ENCODE measurements around the gene FLOT1.
A peak's percentile ranks its signal among the peaks of the same experiment; 100 is the strongest.
"Not testable (repeated sequence)": the region's sequence is repeated elsewhere in the genome, so short reads cannot be mapped to it uniquely, and the experiment has no call there.

The FLOT1 gene

DNA sequence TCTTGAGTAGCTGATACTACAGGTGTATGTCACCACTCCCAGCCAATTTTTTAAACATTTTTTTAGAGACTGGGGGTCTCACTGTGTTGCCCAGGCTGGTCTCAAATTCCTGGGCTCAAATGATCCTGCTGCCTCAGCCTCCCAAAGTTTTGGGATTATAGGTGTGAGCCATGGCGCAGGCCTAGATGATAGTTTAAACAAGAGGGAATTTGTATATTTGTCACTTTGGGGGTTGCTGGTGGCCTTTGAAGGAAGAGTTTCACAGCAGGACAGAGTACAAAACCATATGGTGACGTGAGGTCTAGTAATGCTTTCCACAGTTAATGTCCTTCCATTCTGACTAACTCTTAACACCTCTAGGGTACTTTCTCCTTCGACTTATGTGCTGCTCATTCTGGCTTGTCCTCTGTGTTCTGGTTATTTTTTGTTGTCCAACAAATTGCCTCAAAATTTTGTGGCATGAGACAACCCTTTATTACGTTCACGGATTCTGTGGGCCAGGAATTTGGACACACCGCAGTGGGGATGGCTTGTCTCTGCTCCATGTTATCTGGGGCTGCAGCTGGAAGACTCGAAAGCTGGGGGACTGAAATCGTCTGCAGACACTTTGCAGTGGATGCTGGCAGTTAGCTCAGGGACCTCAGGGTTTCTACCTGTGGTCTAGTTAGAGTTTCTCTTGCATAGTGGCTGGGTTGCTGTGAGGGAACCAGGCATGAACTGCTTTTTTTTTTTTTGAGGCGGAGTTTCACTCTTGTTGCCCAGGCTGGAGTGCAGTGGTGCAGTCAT is 24.9 kb upstream of the FLOT1 start:
- no peak for FAIRE-seq

DNA sequence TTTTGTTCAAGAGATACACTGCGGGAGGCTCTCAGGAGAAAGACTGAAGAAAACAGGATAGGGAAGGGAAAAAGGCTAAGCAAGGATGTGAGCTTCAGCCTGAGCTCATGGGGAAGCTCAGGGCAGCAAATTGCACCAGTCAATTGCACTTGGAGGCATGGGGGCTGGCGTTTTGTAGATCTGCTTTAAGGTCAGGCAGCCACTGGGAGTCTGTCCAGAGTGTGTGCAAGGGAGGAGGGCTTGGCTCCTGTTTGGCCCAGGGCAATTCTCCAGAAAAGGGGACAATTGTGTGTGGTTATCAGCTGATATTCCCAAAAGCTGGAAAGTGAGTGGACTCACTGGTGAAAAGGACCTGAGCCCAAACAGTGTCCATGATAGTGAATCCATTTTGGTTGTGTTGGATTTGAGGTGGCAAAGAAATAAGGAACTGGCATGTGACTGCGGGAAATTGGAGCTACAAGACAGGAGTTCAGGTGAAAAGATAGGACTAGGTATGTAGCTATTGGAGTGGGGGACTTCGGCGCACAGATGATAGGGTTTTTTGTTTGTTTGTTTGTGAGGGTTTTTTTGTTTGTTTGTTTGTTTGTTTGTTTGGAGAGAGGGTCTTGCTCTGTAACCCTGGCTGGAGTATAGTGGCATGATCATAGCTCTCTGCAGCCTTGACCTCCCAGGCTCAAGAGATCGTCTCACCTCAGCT is 24.1 kb upstream of the FLOT1 start:
- FAIRE-seq, result no peak

DNA sequence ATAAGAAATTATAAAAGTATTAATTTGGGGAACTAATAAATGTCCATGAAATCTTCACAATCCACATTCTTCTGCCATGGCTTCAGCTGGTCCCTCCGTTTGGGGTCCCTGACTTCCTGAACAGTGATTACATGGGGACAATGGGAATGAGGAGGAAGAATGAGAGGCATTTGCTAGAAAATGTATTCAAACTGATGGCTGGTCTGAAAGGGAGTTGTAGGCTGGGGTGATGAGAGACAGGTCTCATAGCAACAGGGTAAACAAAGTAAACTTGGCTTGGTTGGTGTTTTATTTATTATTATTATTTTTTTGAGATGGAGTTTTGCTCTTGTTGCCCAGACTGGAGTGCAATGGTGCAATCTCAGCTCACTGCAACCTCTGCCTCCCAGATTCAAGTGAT is 23.0 kb upstream of the FLOT1 start:
- not testable (repeated sequence) for FAIRE-seq

DNA sequence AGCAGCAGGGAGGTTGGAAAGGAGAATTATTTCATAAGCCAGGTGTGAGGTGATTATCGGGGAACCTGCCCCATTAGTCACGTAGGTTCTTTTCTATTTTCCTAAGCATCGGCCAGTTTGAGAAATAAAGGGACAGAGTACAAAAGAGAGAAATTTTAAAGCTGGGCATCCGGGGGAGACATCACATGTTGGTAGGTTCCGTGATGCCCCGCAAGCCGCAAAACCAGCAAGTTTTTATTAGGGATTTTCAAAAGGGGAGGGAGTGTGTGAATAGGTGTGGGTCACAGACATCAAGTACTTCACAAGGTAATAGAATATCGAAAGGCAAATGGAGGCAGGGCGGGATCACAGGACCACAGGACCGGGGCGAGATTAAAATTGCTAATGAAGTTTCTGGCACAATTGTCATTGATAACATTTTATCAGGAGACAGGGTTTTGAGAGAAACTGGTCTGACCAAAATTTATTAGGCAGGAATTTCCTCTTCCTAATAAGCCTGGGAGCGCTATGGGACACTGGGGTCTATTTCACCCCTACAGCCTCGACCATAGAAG is 22.1 kb upstream of the FLOT1 start:
- not testable (repeated sequence) for FAIRE-seq

DNA sequence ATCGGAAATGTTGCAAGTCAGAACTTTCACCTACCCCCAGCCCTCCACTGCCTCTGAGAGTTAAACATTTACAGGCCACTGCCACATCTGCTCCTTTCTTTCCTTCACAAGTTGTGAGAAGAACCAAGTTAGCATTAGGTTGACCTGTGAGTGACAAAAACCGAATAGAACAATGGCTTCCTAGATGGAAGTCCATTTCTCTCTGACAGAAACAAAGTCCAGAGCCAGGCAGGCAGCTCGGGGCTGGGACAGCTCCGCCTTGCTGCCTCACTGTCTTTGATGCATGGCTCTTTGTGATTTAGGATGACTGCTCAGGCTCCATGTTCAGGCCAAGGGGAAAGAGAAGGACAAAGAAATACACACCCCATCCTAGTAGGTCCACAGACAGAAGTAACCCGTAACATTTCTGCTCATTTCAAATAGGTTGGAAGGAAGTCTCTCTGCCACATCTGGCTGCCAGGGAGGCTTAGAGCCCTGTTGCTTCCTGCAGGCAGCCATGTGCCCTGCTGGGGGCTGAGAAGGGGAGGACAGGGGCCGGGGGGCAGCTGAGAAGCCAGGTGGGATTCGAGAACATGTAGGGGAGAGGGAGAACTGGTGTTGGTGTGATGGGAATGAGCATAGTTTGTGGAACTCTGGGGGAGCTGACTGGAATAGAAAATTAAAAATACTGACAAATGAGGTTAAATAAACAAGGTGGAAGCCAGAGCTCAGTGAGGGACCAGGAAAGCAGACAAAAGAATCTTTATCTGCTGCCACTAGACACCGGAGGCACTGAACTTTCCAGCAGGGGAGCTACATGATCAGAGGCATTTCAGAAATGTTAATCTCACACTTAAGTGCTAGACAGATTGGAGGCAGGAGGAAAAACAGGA is 21.4 kb upstream of the FLOT1 start:
- no peak for FAIRE-seq

DNA sequence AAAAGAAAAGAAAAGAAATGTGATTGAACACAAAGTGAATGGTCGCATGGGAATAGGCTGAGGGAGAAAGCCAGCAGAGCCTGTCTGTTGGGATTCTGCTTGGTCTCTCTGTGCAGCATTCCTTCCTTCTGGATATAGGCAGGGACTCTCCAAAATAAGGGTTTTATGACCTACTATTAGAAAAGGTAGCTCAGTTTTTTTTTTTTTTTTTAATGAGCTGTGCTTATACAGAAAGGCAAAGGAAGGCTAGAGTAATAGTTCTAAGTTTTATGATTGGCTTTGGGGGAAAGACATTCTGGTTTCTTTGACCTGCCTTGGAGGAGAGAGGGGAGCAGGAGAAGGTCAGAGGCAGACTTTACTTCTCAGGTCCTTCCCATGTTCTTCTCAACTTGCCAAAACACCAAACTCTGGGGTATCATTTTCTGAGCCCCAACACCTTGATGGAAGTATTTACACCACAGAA is 20.7 kb upstream of the FLOT1 start:
- no peak for FAIRE-seq

DNA sequence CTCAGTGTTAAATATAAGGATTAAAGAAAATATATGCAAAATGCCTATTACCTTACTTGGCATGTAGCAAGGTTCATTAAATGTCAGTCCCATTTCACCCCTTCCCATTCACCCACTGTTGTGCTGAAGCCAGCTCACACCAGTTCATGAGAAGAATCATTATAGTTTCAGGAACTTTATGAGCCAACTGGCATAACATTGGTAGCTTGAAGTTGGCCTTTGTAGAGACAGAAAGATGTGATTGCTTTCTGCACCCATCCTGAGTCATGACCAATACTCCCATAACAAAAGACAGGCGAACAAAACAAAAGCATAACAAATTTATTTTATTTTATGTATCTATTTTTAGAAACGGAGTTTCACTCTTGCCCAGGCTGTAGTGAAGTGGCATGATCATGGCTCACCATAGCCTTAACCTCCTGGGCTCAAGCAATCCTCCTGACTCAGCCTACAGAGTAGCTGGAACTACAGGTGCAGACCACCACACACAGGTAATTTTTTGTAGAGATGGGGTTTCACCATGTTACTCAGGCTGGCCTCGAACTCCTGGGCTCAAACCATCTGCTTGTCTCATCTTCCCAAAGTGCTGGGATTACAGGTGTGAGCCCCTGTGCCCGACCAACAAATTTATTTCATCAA is 19.4 kb upstream of the FLOT1 start:
- no peak for FAIRE-seq

DNA sequence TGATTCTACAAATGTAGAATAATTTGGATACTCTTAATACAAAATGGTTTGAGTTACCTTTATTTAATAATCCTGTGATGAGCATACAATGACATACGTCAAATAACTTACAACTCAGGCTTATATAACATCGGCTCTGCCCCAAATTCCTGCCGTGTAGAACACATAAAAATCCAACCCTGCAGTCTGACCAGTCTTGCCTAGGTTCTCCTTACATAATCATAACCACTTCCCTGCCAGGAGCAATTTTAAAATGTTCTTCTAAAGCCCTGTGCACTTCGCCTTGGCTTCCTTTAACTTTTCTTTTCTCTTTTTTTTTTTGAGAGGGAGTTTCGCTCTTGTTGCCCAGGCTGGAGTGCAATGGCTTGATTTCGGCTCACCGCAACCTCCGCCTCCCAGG is 18.1 kb upstream of the FLOT1 start:
- no peak for FAIRE-seq

DNA sequence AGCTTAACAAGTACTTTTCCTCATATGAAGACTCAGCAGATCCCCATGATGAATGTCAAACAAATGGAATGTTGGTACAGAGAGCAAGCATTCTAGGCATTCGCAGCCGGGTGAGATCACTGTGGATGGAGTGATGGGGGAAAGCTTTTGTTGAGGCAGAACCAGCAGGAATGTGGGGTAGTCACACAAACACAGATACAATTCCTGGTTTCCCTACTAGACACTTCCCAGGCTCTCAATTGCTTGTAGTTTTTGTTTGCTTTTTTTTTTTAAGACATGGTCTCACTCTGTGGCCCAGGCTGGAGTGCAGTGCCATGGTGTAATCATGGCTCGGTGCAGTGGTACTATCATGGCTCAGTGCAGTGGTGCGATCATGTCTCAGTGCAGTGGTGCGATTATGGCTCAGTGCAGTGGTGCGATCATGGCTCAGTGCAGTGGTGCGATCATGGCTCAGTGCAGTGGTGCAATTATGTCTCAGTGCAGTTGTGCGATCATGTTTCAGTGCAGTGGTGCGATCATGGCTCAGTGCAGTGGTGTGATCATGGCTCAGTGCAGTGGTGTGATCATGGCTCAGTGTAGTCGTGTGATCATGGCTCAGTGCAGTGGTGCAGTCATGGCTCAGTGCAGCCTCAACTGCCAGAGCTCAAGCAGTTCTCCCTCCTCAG is 17.2 kb upstream of the FLOT1 start:
- no peak for FAIRE-seq

DNA sequence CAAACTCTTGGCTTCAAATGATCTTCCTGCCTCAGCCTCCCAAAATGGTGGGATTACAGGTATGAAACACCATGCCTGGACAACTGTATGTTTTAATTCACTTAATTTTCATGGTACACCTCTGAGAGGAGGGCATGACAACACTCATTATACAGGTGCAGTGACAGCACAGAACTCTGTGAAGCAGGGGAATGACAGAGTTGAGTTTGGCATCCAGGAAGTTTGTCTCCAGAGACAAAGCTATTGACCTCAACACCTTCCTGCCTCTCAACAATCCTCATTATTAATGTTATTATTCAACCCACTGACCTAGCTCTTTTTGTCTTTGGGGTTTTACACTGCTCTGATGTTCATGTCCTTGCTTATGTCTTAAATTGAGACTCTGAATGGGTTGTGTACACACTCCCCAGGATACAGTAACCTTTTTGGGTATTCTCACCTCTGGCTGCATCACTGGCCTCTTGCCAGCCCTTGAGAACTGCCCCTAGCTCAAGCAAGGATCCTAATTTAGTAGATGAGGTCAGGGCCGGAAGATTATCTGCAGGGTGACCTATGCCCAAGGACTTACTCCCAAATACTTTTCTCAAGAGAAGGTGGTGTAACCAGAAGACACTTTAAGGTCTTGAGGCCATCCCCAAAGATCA is 14.9 kb upstream of the FLOT1 start:
- no peak for FAIRE-seq

DNA sequence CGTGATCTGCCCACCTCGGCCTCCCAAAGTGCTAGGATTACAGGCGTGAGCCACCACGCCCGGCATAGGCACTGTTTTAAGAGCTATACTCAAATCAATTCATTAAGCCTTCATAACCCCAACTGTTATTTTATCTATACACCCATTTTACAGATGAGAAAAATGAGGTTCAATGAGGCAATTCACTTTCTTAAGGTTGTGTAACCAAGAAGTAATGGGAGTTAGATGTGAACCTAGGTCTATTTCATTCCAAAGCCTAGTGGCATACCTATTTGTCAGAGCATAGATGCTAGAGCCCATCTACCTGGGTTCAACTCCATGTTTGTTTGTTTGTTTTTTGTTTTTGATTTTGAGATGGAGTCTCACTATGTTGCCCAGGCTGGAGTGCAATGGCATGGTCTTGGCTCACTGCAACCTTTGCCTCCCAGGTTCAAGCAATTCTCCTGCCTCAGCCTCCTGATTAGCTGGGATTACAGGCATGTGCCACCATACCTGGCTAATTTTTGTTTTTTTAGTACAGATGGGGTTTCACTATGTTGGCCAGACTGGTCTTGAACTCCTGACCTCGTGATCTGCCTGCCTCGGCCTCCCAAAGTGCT is 14.0 kb upstream of the FLOT1 start:
- FAIRE-seq, result not testable (repeated sequence)

DNA sequence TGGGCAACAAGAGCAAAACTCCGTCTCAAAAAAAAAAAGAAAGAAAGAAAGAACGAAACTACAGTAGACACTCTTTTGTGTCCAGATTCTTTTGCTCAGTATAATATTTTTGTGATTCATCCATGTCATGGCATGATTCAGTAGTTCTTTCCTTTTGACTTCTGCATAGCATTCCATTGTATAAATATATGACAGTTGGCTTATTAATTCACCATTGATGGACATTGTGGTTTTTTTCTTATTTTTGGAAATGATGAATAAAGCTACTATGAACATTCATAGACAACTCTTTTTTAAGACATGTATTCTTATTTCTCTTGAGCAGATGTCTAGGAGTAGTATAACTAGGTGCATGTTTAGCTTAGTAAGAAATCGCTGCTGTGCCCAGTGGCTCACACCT is 12.1 kb upstream of the FLOT1 start:
- no peak for FAIRE-seq

DNA sequence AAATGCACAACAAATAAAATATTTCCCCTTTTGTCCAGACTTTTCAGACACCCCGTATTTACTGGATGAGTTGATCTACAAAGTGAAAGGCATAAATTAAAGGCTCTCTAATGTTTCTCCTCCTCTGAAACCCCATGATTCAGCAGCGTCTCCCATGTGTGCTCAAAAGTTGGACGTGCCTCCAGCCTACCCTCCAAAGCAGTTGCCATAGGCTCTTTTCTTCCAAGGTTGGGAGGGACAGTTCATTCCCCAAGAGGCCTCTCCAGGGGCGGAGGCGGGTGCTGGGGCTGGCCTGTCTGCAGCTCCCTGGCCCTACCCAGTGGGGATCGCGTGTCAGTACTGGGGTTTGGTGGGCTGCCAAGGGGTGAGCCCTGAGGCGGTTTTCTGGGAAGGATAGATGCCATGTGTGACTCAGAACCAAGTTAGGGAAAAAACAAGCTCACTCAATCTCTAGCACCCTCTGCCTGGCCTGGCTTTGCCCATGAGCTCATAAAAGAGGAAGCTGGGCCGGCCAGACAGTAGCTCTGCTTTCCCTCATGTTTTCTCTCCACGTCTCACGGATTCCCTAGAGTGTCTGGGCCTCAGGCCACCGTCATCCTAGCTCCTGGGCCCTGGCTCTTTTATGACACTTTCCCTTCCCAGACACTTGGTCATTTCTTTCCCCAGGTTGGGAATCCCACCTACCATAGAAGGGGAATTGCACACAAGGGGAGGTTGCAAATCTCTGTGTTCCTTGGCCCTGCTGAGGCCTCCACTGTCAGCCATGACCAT is 9.9 kb upstream of the FLOT1 start:
- FAIRE-seq, result no peak

DNA sequence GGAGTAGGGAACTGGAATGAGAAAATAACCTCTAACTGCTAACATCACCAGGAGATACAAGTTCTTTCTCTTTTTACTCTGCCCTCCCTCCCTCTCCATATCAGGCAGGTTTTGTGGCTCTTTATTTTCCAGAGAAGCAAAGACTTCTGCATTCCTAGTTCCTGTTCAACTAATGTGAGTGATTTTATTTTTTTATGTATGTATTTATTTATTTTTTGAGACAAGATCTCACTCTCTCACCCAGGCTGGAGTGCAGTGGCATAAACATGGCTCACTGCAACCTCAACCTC is 7.8 kb upstream of the FLOT1 start:
- no peak for FAIRE-seq

DNA sequence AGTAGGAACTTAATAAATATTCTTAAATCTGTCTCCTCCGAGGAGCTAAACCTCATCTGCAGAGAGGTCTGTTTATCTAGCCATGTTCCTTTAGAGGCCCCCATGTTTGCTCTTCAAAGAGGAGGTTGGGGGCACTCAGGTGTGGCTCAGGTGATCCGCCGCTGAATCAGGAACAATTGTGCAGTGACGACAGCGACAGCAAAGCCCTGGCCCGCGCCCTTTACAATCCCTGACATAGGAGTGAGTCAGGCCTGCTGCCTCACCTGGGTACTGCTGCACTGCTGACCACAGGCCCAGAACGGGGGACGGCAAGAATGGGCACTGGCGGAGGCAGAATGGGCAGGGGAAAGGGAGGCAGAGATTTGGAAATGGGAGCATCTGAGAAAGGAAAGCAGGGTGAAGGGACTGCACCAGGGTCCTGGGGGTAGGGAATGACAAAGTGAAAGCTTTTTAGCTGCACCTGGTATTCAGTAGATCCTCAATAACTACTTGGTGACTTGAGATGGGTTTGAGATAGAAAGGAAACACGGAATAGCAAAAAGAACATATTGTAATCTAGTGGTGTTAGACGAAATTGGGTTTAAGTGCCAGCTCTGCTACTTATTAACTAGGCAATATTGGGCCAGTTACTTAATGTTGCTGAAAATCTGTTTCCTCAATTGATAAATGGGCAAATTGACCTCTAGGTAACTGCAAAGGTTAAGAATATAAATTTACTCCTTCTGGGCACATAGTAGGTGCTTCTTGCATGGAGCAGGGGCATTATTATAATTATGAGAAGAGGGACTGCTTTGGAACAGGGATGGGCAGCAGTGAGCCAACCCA is 7.3 kb upstream of the FLOT1 start:
- FAIRE-seq, result peak; percentile 45

DNA sequence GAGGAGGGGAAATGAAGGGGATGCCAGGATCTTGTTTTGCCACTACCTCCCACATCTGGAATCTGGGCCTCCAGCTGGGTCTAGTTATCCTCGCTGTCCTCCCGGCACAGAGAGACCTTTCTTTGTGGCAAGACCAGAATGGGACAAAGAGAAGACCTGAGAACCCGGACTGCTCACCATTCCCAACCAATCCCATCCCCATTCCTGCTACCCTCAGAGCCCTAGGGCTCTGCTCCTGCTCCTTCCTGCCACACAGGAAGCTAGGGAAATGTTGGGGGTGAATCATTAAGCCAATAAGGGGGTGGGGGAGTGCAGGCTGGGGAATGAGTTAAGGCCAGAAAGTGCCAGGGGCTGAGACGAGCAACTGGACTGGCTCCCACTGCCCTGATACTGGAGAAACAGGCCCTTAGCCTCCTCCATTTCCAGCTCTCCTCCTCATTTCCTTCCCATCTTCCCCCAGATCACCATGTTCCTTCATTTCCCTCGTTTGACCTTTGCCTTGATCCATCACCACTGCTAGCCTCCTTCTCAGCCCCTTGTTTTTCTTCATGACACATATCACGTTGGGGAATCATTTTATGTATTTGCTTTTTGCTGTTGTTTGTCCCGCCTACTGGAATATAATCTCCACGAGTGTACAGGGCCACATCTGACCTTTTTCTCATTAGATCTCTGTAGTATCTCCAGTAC is 6.5 kb upstream of the FLOT1 start:
- FAIRE-seq, result no peak

DNA sequence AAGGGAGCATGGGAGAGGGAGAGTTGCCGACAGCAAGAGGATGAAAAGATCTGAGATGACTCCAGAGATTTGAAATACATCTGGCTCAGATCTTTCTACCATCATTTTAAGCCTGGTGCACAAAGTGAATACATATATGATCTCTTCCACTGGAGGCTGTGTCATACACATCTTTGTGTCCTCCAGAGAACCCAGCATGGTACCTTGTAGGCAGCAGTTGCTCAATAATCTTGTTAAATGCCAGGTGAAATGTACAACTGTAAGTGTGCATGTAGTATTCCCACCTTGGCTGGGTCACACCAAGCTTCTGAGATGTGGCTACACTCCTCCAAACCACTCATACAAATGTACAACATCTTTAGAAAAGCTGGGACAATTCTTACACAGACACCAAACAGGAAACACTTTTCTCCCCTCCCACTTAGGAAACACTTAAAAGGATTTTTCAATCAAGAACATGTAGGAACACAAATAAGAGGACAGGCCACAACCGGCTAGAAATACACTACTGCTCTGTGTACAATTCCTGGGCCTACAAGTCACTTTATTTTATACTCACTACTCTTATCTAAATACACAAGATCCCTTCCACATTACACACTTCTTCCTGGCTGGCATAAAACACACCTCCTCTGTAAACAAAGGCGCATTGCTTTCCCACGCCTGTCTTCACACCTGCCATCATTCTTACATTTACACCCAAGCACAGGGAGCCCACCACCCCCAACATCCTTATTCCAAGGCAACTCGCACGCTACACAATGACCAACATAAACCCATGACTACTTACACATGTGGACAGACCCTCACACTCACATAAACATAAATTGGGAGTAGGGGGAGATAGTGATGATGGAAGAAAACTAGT is 5.6 kb upstream of the FLOT1 start:
- FAIRE-seq, result no peak

DNA sequence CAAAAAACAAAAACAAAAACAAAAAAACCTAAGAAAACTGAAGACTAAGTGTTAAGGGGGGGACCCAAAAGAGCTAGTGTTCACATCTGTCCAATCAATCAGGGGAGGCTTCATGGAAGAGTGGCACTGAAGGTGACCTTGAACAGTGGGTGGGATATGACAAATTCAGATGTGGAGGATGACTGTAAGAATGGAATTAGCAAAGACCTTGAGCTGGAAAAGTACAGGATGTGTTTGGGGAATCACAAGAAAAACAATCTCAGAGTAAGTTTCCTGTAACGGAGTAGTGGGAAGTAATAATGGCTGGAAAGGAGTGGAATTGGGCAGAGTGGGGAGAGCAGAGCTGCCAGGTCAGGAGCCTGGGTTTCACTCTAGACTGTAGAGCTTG is 4.8 kb upstream of the FLOT1 start:
- FAIRE-seq, result no peak

Data from islet of Langerhans (tissue), 1 donor.